ENCODE results near the gene METRN.

METRN gene

DNA sequence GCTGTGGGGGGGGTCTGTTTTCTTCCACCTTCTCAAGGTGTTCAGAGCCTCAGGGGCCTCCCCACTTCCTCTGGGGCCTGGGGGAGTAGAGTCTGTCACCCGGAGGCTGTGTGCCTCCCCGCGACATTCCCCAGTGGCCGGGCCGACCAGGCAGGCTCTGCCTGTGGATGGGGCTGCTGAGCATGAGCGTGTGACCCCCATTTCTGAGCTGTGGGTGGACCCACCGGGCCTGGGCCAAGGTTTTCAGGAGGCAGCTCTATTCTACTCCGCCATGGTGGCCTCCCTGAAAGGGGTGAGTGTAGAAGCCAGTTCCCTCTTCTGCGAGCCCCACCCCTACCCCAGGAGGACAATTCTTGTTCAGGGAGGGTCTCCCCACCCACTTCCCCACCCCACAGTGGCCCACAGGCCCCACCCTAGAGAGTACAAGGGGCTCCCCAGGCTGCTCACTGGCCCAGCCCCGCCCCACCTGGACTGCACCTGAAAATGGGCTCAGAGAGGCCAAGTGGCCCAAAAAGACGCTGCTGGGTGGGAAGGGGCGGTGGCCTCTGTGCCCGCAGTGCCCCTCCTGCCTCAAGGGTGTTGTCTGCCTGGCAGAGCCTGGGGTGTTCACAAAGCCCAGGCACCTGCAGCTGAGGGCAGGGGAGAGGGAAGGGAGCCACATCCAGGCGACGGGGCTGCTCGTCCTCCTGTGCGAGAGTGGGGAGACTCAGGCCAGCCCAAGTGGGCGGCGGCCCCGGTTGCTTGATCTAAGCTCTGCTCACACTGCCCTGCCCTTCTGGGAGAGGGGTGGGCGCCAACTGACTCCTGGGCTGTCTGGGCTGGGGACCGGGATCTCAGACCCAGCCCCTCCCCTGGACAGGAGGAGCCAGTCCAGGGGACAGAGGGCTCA lies 47.0 kb downstream of the METRN start:
- no peak for DNase-seq

DNA sequence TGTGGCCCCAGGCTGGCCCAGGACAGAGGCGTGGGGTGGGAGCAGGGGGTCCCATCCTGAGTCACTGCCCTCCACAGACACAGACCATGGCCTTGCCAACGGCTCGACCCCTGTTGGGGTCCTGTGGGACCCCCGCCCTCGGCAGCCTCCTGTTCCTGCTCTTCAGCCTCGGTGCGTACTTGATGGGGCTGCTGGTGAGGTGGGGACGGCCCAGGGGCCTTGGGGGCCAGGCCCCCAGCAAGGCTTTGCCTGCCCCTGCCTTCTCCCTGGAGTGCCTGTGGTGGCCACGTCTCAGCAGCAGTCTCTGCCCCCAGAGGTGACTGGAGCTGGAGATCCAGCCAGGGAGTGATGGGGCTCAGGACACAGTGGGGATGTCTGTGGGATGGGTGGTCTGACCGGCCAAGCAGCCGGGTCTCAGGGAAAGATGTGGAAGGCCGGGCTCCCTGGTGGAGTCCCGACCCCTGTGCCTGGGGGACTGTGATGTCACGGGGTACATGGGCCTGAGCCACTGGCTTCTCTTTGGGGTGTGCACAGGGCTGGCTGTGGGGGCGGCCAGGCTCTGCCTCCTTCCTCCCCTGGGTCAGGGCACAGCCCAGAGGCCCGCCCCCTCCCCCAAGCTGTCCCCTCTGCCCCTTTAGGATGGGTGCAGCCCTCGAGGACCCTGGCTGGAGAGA lies 47.8 kb downstream of the METRN start:
- DNase-seq: no peak

DNA sequence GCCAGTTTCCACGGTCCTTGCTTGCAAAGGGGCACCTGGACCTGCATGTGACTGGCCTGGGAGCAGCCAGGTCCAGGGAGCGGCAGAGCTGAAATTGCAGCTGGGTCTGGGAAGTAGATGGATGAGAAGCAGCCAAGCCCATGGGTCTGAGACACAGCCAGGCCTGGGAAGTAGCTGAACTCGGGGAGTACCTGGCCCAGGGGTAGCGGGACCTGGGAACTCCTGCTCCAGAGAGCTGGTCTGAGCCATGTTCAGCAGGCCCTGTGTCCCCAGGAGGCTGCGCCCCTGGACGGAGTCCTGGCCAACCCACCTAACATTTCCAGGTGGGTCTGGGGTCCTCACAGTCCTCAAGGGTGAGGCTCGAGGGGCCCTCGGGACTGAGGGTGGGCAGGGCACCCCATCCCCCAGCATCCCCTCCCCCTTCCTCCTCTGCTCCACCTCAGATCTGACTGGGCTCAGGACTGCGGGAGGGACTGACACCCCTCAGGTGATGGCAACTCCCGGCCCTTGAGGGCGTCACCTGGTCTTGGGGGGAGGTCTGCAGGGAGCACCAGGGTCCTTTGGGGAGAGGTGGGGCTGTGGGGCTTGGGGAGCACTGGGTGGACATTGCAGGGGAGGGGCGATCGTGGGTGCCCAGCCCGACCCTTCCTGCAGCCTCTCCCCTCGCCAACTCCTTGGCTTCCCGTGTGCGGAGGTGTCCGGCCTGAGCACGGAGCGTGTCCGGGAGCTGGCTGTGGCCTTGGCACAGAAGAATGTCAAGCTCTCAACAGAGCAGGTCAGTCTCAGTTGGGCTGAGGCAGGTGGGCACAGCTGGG lies 48.7 kb downstream of the METRN start:
- DNase-seq: no peak

DNA sequence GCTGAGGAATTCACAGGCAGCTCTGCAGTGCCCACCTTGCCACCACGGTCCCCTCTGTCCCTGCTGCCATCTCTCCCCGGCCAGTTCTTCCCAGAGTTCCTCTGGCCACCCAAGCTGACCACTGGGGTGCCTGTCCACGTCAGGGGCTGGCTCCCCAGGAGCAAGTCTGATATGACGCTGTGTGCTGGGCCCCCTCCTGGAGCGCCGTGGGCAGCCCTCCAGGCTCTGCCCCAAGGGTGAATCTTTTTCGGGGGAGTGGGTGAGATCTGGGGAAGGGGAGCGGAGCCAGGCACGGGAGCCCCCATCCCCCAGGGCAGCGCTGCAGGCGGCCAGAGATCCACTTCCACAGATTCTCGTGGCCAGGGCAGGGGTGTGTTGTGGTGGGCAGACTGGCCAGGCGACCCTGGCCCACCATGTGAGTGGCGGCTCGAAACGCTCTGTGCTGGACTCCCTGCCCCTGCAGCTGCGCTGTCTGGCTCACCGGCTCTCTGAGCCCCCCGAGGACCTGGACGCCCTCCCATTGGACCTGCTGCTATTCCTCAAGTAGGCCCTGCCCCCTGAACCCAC lies 49.3 kb downstream of the METRN start:
- DNase-seq: no peak

DNA sequence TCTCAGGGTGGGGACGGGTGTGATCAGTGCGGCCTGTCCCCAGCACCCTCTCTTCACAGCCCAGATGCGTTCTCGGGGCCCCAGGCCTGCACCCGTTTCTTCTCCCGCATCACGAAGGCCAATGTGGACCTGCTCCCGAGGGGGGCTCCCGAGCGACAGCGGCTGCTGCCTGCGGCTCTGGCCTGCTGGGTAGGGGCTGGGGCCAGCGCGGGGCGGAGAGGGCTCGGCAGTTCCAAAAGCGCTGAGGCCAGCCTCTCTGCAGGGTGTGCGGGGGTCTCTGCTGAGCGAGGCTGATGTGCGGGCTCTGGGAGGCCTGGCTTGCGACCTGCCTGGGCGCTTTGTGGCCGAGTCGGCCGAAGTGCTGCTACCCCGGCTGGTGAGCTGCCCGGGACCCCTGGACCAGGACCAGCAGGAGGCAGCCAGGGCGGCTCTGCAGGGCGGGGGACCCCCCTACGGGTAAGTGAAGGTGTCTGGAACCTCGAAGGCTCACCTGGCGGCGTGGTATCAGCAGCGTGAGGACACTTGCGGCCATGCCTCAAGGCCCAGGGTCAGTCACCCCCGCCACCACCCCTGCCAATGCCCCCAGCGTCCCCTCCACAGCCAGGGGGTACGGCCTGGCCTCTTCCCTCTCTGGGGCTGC lies 50.0 kb downstream of the METRN start:
- DNase-seq: no peak

DNA sequence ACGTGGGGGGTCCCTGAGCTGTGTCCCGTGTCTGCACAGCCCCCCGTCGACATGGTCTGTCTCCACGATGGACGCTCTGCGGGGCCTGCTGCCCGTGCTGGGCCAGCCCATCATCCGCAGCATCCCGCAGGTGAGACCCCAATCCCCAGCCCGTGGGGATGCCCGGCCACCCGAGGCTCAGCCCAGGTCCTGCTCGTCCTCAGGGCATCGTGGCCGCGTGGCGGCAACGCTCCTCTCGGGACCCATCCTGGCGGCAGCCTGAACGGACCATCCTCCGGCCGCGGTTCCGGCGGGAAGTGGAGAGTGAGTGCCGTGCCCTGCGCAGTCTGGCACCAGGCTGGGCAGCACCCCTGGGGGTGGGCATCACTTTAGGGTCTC lies 50.6 kb downstream of the METRN start:
- DNase-seq: no peak

DNA sequence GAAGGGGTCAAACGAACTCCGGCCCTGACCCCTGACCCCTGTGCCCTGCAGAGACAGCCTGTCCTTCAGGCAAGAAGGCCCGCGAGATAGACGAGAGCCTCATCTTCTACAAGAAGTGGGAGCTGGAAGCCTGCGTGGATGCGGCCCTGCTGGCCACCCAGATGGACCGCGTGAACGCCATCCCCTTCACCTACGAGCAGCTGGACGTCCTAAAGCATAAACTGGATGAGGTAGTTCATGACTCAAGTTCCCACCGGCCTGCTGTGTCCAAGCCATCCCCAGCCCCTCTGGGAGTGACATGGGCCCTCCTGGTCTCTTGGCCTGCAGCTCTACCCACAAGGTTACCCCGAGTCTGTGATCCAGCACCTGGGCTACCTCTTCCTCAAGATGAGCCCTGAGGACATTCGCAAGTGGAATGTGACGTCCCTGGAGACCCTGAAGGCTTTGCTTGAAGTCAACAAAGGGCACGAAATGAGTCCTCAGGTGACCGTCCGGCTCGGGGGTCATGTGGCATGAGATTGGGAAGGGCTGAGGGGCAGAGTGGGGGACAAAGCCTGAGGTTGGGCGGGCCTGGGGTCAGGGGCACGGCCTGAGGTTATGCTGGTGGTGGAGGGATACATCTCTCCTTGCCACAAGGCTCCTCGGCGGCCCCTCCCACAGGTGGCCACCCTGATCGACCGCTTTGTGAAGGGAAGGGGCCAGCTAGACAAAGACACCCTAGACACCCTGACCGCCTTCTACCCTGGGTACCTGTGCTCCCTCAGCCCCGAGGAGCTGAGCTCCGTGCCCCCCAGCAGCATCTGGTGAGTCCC lies 51.3 kb downstream of the METRN start:
- DNase-seq: no peak

DNA sequence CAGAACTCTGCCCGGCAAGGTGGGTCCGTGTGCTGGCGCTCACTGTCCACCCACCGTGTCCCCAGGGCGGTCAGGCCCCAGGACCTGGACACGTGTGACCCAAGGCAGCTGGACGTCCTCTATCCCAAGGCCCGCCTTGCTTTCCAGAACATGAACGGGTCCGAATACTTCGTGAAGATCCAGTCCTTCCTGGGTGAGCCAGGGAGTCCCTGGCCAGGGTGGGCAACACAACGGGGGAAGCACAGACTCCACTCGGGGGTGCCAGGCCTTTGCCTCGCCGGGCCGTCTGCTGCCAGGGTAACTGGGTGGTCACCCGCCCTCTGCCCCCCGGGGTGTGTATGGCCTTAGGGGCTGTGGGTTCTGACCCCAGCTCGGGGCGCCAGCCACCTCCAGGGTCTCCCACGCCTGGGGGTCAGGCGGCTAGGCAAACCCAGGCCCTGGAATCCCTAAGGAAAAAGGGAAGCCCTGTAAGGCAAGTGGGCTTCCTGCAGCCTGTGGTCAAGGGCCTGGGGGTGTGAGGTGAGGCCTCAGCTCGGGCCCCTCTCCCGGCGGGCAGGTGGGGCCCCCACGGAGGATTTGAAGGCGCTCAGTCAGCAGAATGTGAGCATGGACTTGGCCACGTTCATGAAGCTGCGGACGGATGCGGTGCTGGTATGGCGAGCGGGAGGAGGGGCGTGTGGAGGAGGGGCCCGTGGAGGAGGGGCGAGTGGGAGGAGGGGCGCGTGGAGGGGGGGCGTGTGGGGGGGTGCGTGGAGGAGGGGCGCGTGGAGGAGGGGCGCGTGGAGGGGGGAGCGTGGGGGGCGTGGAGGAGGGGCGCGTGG lies 52.1 kb downstream of the METRN start:
- DNase-seq: no peak

DNA sequence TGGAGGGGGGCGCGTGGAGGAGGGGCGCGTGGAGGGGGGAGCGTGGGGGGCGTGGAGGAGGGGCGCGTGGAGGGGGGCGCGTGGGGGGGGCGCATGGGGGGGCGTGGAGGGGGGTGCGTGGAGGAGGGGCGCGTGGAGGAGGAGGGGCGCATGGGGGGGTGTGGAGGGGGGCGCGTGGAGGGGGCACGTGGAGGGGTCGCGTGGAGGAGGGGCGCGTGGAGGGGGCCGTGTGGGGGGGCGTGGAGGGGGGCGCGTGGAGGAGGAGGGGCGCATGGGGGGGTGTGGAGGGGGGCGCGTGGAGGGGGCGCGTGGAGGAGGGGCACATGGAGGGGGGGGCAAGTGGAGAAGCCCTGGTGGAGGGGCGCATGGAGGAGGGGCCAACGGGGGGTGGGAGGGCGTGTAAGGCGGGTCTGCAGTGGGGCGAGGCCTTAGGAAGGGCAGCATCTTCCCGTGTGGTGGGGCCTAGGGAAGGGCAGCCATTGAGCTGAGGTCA lies 52.9 kb downstream of the METRN start:
- no peak for DNase-seq

DNA sequence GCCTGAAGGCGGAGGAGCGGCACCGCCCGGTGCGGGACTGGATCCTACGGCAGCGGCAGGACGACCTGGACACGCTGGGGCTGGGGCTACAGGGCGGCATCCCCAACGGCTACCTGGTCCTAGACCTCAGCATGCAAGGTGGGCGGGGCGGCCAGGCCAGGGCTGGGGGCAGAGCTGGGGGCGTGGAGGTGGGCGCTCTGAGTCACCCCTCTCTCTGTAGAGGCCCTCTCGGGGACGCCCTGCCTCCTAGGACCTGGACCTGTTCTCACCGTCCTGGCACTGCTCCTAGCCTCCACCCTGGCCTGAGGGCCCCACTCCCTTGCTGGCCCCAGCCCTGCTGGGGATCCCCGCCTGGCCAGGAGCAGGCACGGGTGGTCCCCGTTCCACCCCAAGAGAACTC lies 53.5 kb downstream of the METRN start:
- DNase-seq: no peak
